EH (cell line): Measurements from ENCODE around the gene MIDN.

Experiments used
- DNase-seq: peaks from one replicate; pipeline ENCODE4 v3.0.0-alpha.2; 2015; ENCODE audit warnings: low read depth

MIDN gene

GRCh38 chr19:1283207-1283916, 35.0 kb downstream of the MIDN start:
- no peak for DNase-seq

GRCh38 chr19:1283917-1284292, 35.5 kb downstream of the MIDN start:
- no peak for DNase-seq

- DNase-seq = no peak
These were observed 36.1 kb downstream of the MIDN start for GRCh38 chr19:1284293-1284978.

GRCh38 chr19:1284979-1285736, 36.8 kb downstream of the MIDN start:
- DNase-seq = no peak

GRCh38 chr19:1285737-1286360, 37.5 kb downstream of the MIDN start, which contains the start of gene EFNA2:
Gene EFNA2, plus strand, starts transcription at chr19:1285873. Its CDS starts 296 bp downstream, at chr19:1286169.
- no peak for DNase-seq

GRCh38 chr19:1286487-1287353, 38.3 kb downstream of the MIDN start:
- DNase-seq = no peak

- no peak for DNase-seq
These were observed 39.2 kb downstream of the MIDN start for GRCh38 chr19:1287354-1288225.

GRCh38 chr19:1288226-1288612, 39.8 kb downstream of the MIDN start:
- no peak for DNase-seq

GRCh38 chr19:1288833-1289685, 40.7 kb downstream of the MIDN start:
- no peak for DNase-seq

GRCh38 chr19:1289686-1290025, 41.3 kb downstream of the MIDN start:
- no peak for DNase-seq

GRCh38 chr19:1290196-1290702, 41.9 kb downstream of the MIDN start:
- DNase-seq = no peak

GRCh38 chr19:1290703-1291651, 42.6 kb downstream of the MIDN start:
- no peak for DNase-seq

GRCh38 chr19:1291761-1292418, 43.5 kb downstream of the MIDN start:
- DNase-seq = no peak

- DNase-seq = no peak
These were observed 44.2 kb downstream of the MIDN start for GRCh38 chr19:1292419-1293151.

- DNase-seq = no peak
These were observed 45.6 kb downstream of the MIDN start for GRCh38 chr19:1293782-1294604.

- no peak for DNase-seq
These were observed 46.3 kb downstream of the MIDN start for GRCh38 chr19:1294688-1295087.
